Caki2 (cell line): ENCODE results near the gene APLF. TPM values are rescaled to one million over a fixed set of nuclear protein-coding genes. Genes with fewer than 3 reads are reported as not detected.
"Not testable (repeated sequence)": the region's sequence is repeated elsewhere in the genome, so short reads cannot be mapped to it uniquely, and the experiment has no call there.

ENCODE experiments used
- DNase-seq: peaks from one replicate; pipeline ENCODE4 v3.0.0-alpha.2; 2015; ENCODE audit warnings: low read depth
- in situ Hi-C: cut with HindIII; loops from 2 replicates; pipeline ENCODE4 v1.10.0; 2016; ENCODE audit warnings: low sequenced_read_pairs, low pct_unique_long_range_greater_than_20kb, mixed read lengths
- total RNA-seq: library from RNA; depleted of rRNA; stranded (reverse); fragments of >200 nt; shearing (Covaris generic); gene quantifications from 2 replicates; pipeline ENCODE4 v1.2.3, GENCODE V29; 2014; ENCODE audit warnings: low replicate concordance

Gene APLF
- total RNA-seq, 1 experiment from 2014 or later: 6.8 TPM

- in situ Hi-C loops: no loop called here
- no peak for DNase-seq
Observed at GRCh38 chr2:68556381-68556780, 89.0 kb downstream of the APLF start.

- no peak for DNase-seq
- in situ Hi-C loops: no loop called here
Observed at GRCh38 chr2:68558576-68558975, 91.2 kb downstream of the APLF start.

GRCh38 chr2:68559692-68560091 is 92.3 kb downstream of the APLF start:
- in situ Hi-C loops: no loop called here
- DNase-seq: no peak

GRCh38 chr2:68560545-68560944 is 93.2 kb downstream of the APLF start:
- no peak for DNase-seq
- in situ Hi-C loops: no loop called here

GRCh38 chr2:68561372-68561771 is 94.0 kb downstream of the APLF start:
- no peak for DNase-seq
- in situ Hi-C loops: no loop called here

- in situ Hi-C loops: no loop called here
- no peak for DNase-seq
Observed at GRCh38 chr2:68562934-68563333, 95.5 kb downstream of the APLF start.

- in situ Hi-C loops: no loop called here
- DNase-seq: no peak
Observed at GRCh38 chr2:68564426-68564825, 97.0 kb downstream of the APLF start.

- in situ Hi-C loops: no loop called here
- no peak for DNase-seq
Observed at GRCh38 chr2:68565273-68565672, 97.9 kb downstream of the APLF start.

GRCh38 chr2:68565858-68566257 is 98.5 kb downstream of the APLF start:
- peak; percentile 8 for DNase-seq
- in situ Hi-C loops: no loop called here

GRCh38 chr2:68566362-68566761 is 99.0 kb downstream of the APLF start:
- in situ Hi-C loops: no loop called here

GRCh38 chr2:68568116-68568515 is 100.7 kb downstream of the APLF start:
- DNase-seq: no peak
- in situ Hi-C loops: no loop called here

More at GRCh38 chr2:68566362-68566761, 99.0 kb downstream of the APLF start:
- DNase-seq: no peak

GRCh38 chr2:68569604-68570003 is 102.2 kb downstream of the APLF start:
- in situ Hi-C loops: no loop called here
- no peak for DNase-seq

- DNase-seq, in situ Hi-C loops: not testable (repeated sequence)
Observed at GRCh38 chr2:68570434-68570833, 103.0 kb downstream of the APLF start.

- in situ Hi-C loops: no loop called here
- no peak for DNase-seq
Observed at GRCh38 chr2:68574202-68574791, 106.9 kb downstream of the APLF start.

GRCh38 chr2:68577183-68577582 is 109.8 kb downstream of the APLF start:
- DNase-seq: no peak
- in situ Hi-C loops: no loop called here

GRCh38 chr2:68579689-68580088 is 112.3 kb downstream of the APLF start:
- in situ Hi-C loops: no loop called here
- DNase-seq: no peak

GRCh38 chr2:68588589-68588988 is 121.2 kb downstream of the APLF start:
- in situ Hi-C loops: no loop called here

GRCh38 chr2:68589963-68590362 is 122.6 kb downstream of the APLF start:
- in situ Hi-C loops: no loop called here
- no peak for DNase-seq

More at GRCh38 chr2:68588589-68588988, 121.2 kb downstream of the APLF start:
- no peak for DNase-seq

- in situ Hi-C loops: no loop called here
- no peak for DNase-seq
Observed at GRCh38 chr2:68590702-68591101, 123.3 kb downstream of the APLF start.

GRCh38 chr2:68591225-68591624 is 123.8 kb downstream of the APLF start:
- no peak for DNase-seq
- in situ Hi-C loops: no loop called here
